HCT116 (cell line): Measurements from ENCODE around the gene HIF1AN. TPM values are rescaled to one million over a fixed set of nuclear protein-coding genes. Genes with fewer than 3 reads are reported as not detected.

Experiments
- ATAC-seq: fragments of 200-7000 bp; cut with Tn5 transposase; 2 replicates; pipeline ENCODE4 v1.9.1; 2020; ENCODE audit warnings: mild to moderate bottlenecking, moderate library complexity
- BruUV-seq: library from RNA; stranded (reverse); fragments of 400-500 nt; replicated peaks from 2 replicates; lab custom pipeline; 2021; lab: Mats Ljungman, UMichigan
- CTCF ChIA-PET: fragments of 300-600 bp; sonication (Branson Sonifier 250); formaldehyde crosslinking; loops from one replicate; lab custom pipeline; 2021; ENCODE audit warnings: antibody characterized with exemption; lab: Charles Lee
- POLR2A ChIA-PET: fragments of 300-600, 350-600 bp; sonication (Branson Sonifier 250); formaldehyde crosslinking; loops from one replicate; lab custom pipeline; 2021; ENCODE audit warnings: antibody characterized with exemption; lab: Charles Lee
- RAD21 ChIA-PET, 2 experiments: fragments of 300-600 bp; sonication (Branson Sonifier 250); formaldehyde crosslinking; loops; one replicate each; lab custom pipeline; 2023; ENCODE audit warnings: low total read pairs in 2 of 2; ENCODE audit not compliant: uncharacterized antibody in 2 of 2, unreplicated experiment in 2 of 2, low non-redundant PET in 1 of 2; lab: Charles Lee
- DNase-seq: peaks from one replicate; pipeline ENCODE4 v3.0.0-alpha.2; 2010; ENCODE audit warnings: low read depth, low spot score
- H2AFZ ChIP-seq: fragments of 200-600 bp; shearing (Covaris generic), sonication (generic); 2 replicates; pipeline ENCODE4 v1.6.1; 2017; ENCODE audit warnings: low read depth, mixed run types, mixed read lengths, antibody characterized with exemption, low read length; ENCODE audit not compliant: poor library complexity, severe bottlenecking
- H3K27ac ChIP-seq: 2 replicates; pipeline ENCODE4 v1.5.1; 2012; ENCODE audit warnings: low read depth, low read length
- H3K27me3 ChIP-seq: fragments of 200-600 bp; sonication (generic); 2 replicates; pipeline ENCODE4 v1.6.1; 2016; ENCODE audit warnings: mixed run types, low read length, mixed read lengths; ENCODE audit not compliant: insufficient read depth
- H3K36me3 ChIP-seq, 2 experiments: fragments of 200-500 bp in 1 of 2; fragments of 200-600 bp in 1 of 2; sonication (Bioruptor generic) in 1 of 2; sonication (generic) in 1 of 2; 2 replicates each; pipeline versions ENCODE4 v1.5.1 to v1.6.1; 2014 to 2016; ENCODE audit warnings: low read length in 2 of 2, inconsistent platforms in 1 of 2, mixed read lengths in 1 of 2, mixed run types in 1 of 2; ENCODE audit not compliant: insufficient read depth in 2 of 2, control insufficient read depth in 1 of 2
- H3K4me1 ChIP-seq, 2 experiments: fragments of 200-600 bp in 1 of 2; sonication (generic) in 1 of 2; 2 replicates each; pipeline versions ENCODE4 v1.5.1 to v1.6.1; 2012 to 2017; ENCODE audit warnings: low read length in 2 of 2, inconsistent platforms in 1 of 2, mild to moderate bottlenecking in 1 of 2, mixed read lengths in 1 of 2, mixed run types in 1 of 2, moderate library complexity in 1 of 2; ENCODE audit not compliant: insufficient read depth in 2 of 2, control insufficient read depth in 1 of 2
- H3K4me2 ChIP-seq: fragments of 200-600 bp; sonication (generic); 2 replicates; pipeline ENCODE4 v1.6.1; 2017; ENCODE audit warnings: mixed run types, low read length, mixed read lengths
- H3K4me3 ChIP-seq, 2 experiments: fragments of 200-600 bp in 1 of 2; sonication (generic) in 1 of 2; replicated peaks in 1 of 2; 2 replicates each; pipeline ENCODE4 v1.5.1; 2011 to 2016; ENCODE audit warnings: low read length in 2 of 2, control low read depth in 1 of 2, low read depth in 1 of 2, mild to moderate bottlenecking in 1 of 2, mixed read lengths in 1 of 2, mixed run types in 1 of 2
- H3K79me2 ChIP-seq: fragments of 200-600 bp; sonication (generic); 2 replicates; pipeline ENCODE4 v1.6.1; 2017; ENCODE audit warnings: mild to moderate bottlenecking, mixed run types, low read length, moderate library complexity, mixed read lengths; ENCODE audit not compliant: insufficient read depth
- H3K9ac ChIP-seq: fragments of 200-600 bp; sonication (generic); 2 replicates; pipeline ENCODE4 v1.6.1; 2016; ENCODE audit warnings: low read length, mixed read lengths
- H3K9me2 ChIP-seq: fragments of 200-600 bp; sonication (generic), shearing (Covaris generic); 2 replicates; pipeline ENCODE4 v1.6.1; 2017; ENCODE audit warnings: mixed run types, mild to moderate bottlenecking, moderate library complexity; ENCODE audit not compliant: insufficient read depth
- H3K9me3 ChIP-seq, 2 experiments: fragments of 200-500 bp in 1 of 2; fragments of 200-600 bp in 1 of 2; sonication (Bioruptor generic) in 1 of 2; sonication (generic) in 1 of 2; 2 replicates each; pipeline ENCODE4 v1.6.1; 2014 to 2017; ENCODE audit warnings: low read length in 2 of 2, mixed read lengths in 2 of 2, inconsistent platforms in 1 of 2, low read depth in 1 of 2, mild to moderate bottlenecking in 1 of 2, mixed run types in 1 of 2, moderate library complexity in 1 of 2; ENCODE audit not compliant: control insufficient read depth in 1 of 2, insufficient read depth in 1 of 2
- H4K20me1 ChIP-seq: fragments of 200-600 bp; sonication (generic), shearing (Covaris generic); 2 replicates; pipeline ENCODE4 v1.6.1; 2017; ENCODE audit warnings: mixed run types, mild to moderate bottlenecking, moderate library complexity; ENCODE audit not compliant: insufficient read depth
- ELF1 ChIP-seq: IDR thresholded peaks from 2 replicates; pipeline ENCODE4 v1.6.1; 2012; ENCODE audit warnings: low read depth, borderline replicate concordance
- FOSL1 ChIP-seq: IDR thresholded peaks from 2 replicates; pipeline ENCODE4 v1.6.1; 2012; ENCODE audit warnings: low read depth
- JUND ChIP-seq: IDR thresholded peaks from 2 replicates; pipeline ENCODE4 v1.6.1; 2012
- POLR2AphosphoS5 ChIP-seq: IDR thresholded peaks from 2 replicates; pipeline ENCODE4 v1.6.1; 2011; ENCODE audit warnings: mild to moderate bottlenecking, low read depth, low read length, moderate library complexity
- SIN3A ChIP-seq: IDR thresholded peaks from 2 replicates; pipeline ENCODE4 v1.6.1; 2012; ENCODE audit warnings: low read depth
- SP1 ChIP-seq: IDR thresholded peaks from 2 replicates; pipeline ENCODE4 v1.6.1; 2012; ENCODE audit warnings: low read depth
- SRF ChIP-seq: IDR thresholded peaks from 2 replicates; pipeline ENCODE4 v1.6.1; 2012; ENCODE audit warnings: low read depth
- TCF7L2 ChIP-seq: IDR thresholded peaks from 2 replicates; pipeline ENCODE4 v1.7.0; 2011; ENCODE audit warnings: borderline replicate concordance, inconsistent platforms; ENCODE audit not compliant: insufficient read depth, insufficient read length; ENCODE audit errors: extremely low read depth
- YY1 ChIP-seq: IDR thresholded peaks from 2 replicates; pipeline ENCODE4 v1.6.1; 2011; ENCODE audit warnings: low read length, low read depth, moderate library complexity, mild to moderate bottlenecking; ENCODE audit not compliant: insufficient replicate concordance; ENCODE audit errors: extremely low read depth
- intact Hi-C: fragments of 100-400 bp; cut with micrococcal nuclease; formaldehyde crosslinking; loops from 2 replicates; pipeline ENCODE4 v1.10.0; 2022
- total RNA-seq: library from RNA; stranded (reverse); gene quantifications from one replicate; pipeline ENCODE4 v1.2.1, GENCODE V29; 2021; ENCODE audit not compliant: unreplicated experiment
- TF ChIP-seq, protein P1 (sequence below): IDR thresholded peaks from 2 replicates; pipeline ENCODE4 v1.6.1; 2012
- TF ChIP-seq, protein P2 (sequence below): IDR thresholded peaks from 2 replicates; pipeline ENCODE4 v1.6.1; 2012

HIF1AN gene
- total RNA-seq, 1 experiment from 2014 or later = 67.2 TPM

DNA sequence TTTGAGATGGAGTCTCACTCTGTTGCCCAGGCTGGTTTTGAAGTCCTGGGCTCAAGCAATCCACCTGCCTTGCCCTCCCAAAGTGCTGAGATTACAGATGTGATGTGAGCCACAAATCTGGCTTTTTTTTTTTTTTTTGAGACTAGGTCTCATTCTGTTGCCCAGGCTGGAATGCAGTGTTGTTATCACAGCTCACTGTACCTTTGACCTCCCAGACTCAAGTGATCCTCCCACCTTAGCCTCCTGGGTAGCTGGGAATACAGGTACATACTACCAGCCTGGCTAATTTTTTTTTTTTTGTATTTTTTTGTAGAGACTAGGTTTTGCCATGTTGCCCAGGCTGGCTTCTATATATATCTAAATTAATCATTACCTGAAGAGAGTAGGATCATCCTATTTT is 62.4 kb downstream of the HIF1AN start (continued):
- no peak for TF ChIP-seq SRF
- no peak for TF ChIP-seq JUND

DNA sequence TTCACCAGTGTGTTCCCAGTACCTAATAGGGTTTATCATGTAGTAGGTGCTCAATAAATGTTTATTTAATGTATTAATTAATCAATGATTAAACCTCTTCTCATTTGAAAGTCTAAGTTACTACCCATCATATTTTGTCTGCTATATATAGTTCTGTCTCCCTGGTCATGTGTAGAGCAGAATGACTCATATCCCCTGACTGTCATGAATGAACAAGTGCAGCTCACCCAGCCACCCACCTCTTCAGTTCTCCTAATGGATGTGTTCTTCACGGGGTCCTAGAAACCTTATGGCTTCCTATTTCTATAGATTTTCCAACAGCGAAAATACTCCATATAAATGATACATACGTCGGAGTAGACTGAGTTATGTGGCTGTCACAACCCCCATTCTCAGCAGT is 64.5 kb downstream of the HIF1AN start:
- Histone ChIP-seq H3K9me3 (no peaks in the 10 kb centered on the region), H3K27ac (no peak overlapping the region), H3K4me3 (no peak overlapping the region), H3K27me3 (no peaks in the 10 kb centered on the region; the same call in 1 of the 2 replicates), H3K79me2 (no peaks in the 10 kb centered on the region), H3K36me3 (no peaks in the 10 kb centered on the region), H4K20me1 (no peaks in the 10 kb centered on the region), H3K4me2 (peak overlapping the region; percentile 11; the same call in 1 of the 2 replicates), H3K9me2 (no peaks in the 10 kb centered on the region), H3K9ac (no peak overlapping the region), H3K4me1 (peaks cover 0 to 9% of the 10 kb centered on the region in 2 experiments; a peak in 2 of 4 replicates), H2AFZ (no peak overlapping the region)
- intact Hi-C loops = no loop called here
- ChIA-PET RAD21 (no interaction called here), CTCF (interaction anchor here (0.9 to 2.4 kb wide), 3 partner anchors 30 to 272 kb away, joined by 3 to 6 read pairs (median 5); no protein-coding TSS in a partner anchor), POLR2A (interaction anchor here (1.6 kb wide), 1 partner anchor 33 kb away, joined by 4 read pairs; no protein-coding TSS in a partner anchor)
- DNase-seq (no peak), ATAC-seq (peak; percentile 53; the same call in 1 of the 2 replicates)
- TF ChIP-seq, protein P1, sequence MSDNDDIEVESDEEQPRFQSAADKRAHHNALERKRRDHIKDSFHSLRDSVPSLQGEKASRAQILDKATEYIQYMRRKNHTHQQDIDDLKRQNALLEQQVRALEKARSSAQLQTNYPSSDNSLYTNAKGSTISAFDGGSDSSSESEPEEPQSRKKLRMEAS = no peak
- no peak for TF ChIP-seq SIN3A
- no peak for TF ChIP-seq TCF7L2
- TF ChIP-seq JUND = peak; percentile 31; the same call in 1 of the 2 replicates
- no peak for TF ChIP-seq POLR2AphosphoS5
- TF ChIP-seq SRF = no peak
- TF ChIP-seq FOSL1 = peak; percentile 51; the same call in 1 of the 2 replicates
- TF ChIP-seq ELF1 = no peak
- TF ChIP-seq YY1 = no peak
- no peak for TF ChIP-seq SP1
- TF ChIP-seq, protein P2, sequence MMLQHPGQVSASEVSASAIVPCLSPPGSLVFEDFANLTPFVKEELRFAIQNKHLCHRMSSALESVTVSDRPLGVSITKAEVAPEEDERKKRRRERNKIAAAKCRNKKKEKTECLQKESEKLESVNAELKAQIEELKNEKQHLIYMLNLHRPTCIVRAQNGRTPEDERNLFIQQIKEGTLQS = no peak
- BruUV-seq = no TSS peak
